Kidney (tissue), 14 donors: ENCODE data around the gene MAGIX. TPM values are rescaled to one million over a fixed set of nuclear protein-coding genes. Genes with fewer than 3 reads are reported as not detected.
"Not testable (repeated sequence)": the region's sequence is repeated elsewhere in the genome, so short reads cannot be mapped to it uniquely, and the experiment has no call there.

ENCODE experiments used
- DNase-seq, 5 donors: peaks; one replicate each; pipeline ENCODE4 v3.0.0-alpha.2; 2013 to 2020
- FAIRE-seq: peaks from 2 replicates; lab custom pipeline; 2012; peaks lifted over from hg19 to GRCh38; lab: Jason Lieb, UNC
- H3K27ac ChIP-seq, 2 donors: one replicate each; pipeline ENCODE4 v1.7.0; 2013; ENCODE audit warnings: low read depth in 2 of 2, low read length in 2 of 2, inconsistent platforms in 1 of 2
- H3K27me3 ChIP-seq: one replicate; pipeline ENCODE4 v1.7.1; 2013; ENCODE audit warnings: low read length, inconsistent platforms; ENCODE audit not compliant: control insufficient read depth, insufficient read depth
- H3K36me3 ChIP-seq, 3 donors: one replicate each; pipeline versions ENCODE4 v1.7.0 to v1.7.1; 2013; ENCODE audit warnings: low read length in 3 of 3, control low read depth in 1 of 3, inconsistent platforms in 1 of 3; ENCODE audit not compliant: insufficient read depth in 3 of 3, control insufficient read depth in 2 of 3
- H3K4me1 ChIP-seq, 3 donors: one replicate each; pipeline versions ENCODE4 v1.7.0 to v1.7.1; 2013; ENCODE audit warnings: low read length in 3 of 3, inconsistent platforms in 1 of 3, low read depth in 1 of 3; ENCODE audit not compliant: control insufficient read depth in 2 of 3, insufficient read depth in 2 of 3
- H3K4me3 ChIP-seq, 3 donors: one replicate each; pipeline versions ENCODE4 v1.7.0 to v1.8.1; 2013; ENCODE audit warnings: low read length in 3 of 3, control low read depth in 1 of 3, inconsistent platforms in 1 of 3
- H3K9ac ChIP-seq, 3 donors: one replicate each; pipeline versions ENCODE4 v1.7.0 to v1.7.1; 2013; ENCODE audit warnings: low read length in 3 of 3, control low read depth in 1 of 3, inconsistent platforms in 1 of 3
- H3K9me3 ChIP-seq, 3 donors: one replicate each; pipeline versions ENCODE4 v1.7.0 to v1.7.1; 2013; ENCODE audit warnings: low read length in 3 of 3, control low read depth in 1 of 3, inconsistent platforms in 1 of 3; ENCODE audit not compliant: control insufficient read depth in 2 of 3, insufficient read depth in 1 of 3
- CTCF ChIP-seq: IDR thresholded peaks from 3 replicates; pipeline ENCODE4 v1.5.1; 2012; ENCODE audit warnings: mild to moderate bottlenecking, moderate library complexity, borderline replicate concordance; ENCODE audit not compliant: insufficient read depth; ENCODE audit errors: extremely low read depth
- intact Hi-C: fragments of 100-400 bp; cut with DNase I; formaldehyde crosslinking; loops from one replicate; pipeline ENCODE4 v1.11.1; 2022
- polyA plus RNA-seq: library from polyadenylated mRNA; stranded (reverse); fragments of 350-450 nt; fragmentation: Illumina TruSeq; extraction: RNeasy Lipid Tissue Mini Kit (QIAGEN cat#74804); gene quantifications from one replicate; pipeline ENCODE4 v1.2.3, GENCODE V29; 2014; ENCODE audit warnings: low read depth, low replicate concordance; ENCODE audit not compliant: insufficient read depth
- total RNA-seq: library from RNA; stranded (reverse); fragmentation: NEBNext Ultra II Directional; extraction: Animal tissue kit (Norgen Biotek cat#: 25700); gene quantifications from one replicate; pipeline ENCODE4 v1.2.1, GENCODE V29; 2021
- donor health status: control.
- donor health status: control.
- donor health status: control.
- donor health status: control.
- donor health status: control.
- donor health status: DM: yes; HTN: yes; CAD: no.
- donor health status: Normal renal cell carcinoma (clear cell type).

MAGIX gene
- total and polyA plus RNA-seq, 2 donors from 2014 or later: 11.6 to 34.0 TPM

- H3K9me3 ChIP-seq: no peaks in the 10 kb centered on the region
- DNase-seq: no peak
- H3K9ac ChIP-seq: no peak overlapping the region
- no peak for FAIRE-seq
- H3K4me3 ChIP-seq: no peak overlapping the region
- H3K27me3 ChIP-seq: no peaks in the 10 kb centered on the region
- no peaks in the 10 kb centered on the region for H3K4me1 ChIP-seq
- intact Hi-C loops: no loop called here
- H3K36me3 ChIP-seq: no peaks in the 10 kb centered on the region
- H3K27ac ChIP-seq: no peak overlapping the region
- TF ChIP-seq CTCF: no peak
These were observed 33.1 kb upstream of the MAGIX start for GRCh38 chrX:49129427-49129826.

GRCh38 chrX:49132275-49132674 lies 30.3 kb upstream of the MAGIX start:
- H3K36me3 ChIP-seq, DNase-seq, FAIRE-seq, H3K4me3 ChIP-seq, H3K27me3 ChIP-seq, H3K4me1 ChIP-seq, intact Hi-C loops, H3K27ac ChIP-seq, H3K9me3 ChIP-seq, H3K9ac ChIP-seq: not testable (repeated sequence)

- no peak overlapping the region for H3K9ac ChIP-seq
- H3K27ac ChIP-seq: no peak overlapping the region
- H3K36me3 ChIP-seq: no peaks in the 10 kb centered on the region
- no peaks in the 10 kb centered on the region for H3K9me3 ChIP-seq
- no peaks in the 10 kb centered on the region for H3K4me1 ChIP-seq
- intact Hi-C loops: no loop called here
- FAIRE-seq (no peak), DNase-seq (no peak)
- no peaks in the 10 kb centered on the region for H3K27me3 ChIP-seq
- no peak overlapping the region for H3K4me3 ChIP-seq
- TF ChIP-seq CTCF: no peak
These were observed 28.8 kb upstream of the MAGIX start for GRCh38 chrX:49133759-49134158.

- no peak for TF ChIP-seq CTCF
- FAIRE-seq: no peak
- Histone ChIP-seq H3K4me3 (no peak overlapping the region), H3K4me1 (no peaks in the 10 kb centered on the region), H3K27me3 (no peaks in the 10 kb centered on the region), H3K9ac (no peak overlapping the region), H3K9me3 (peaks cover 0 to 7% (median 0%) of the 10 kb centered on the region in 3 donors), H3K27ac (no peak overlapping the region), H3K36me3 (no peaks in the 10 kb centered on the region)
- intact Hi-C loops: no loop called here
- no peak for DNase-seq
These were observed 25.1 kb upstream of the MAGIX start for GRCh38 chrX:49137492-49137891.
